Mucosa of descending colon (tissue), 3 donors: ENCODE measurements around the gene AK5. TPM values are rescaled to one million over a fixed set of nuclear protein-coding genes. Genes with fewer than 3 reads are reported as not detected.

Experiments used
- ATAC-seq: fragments of 200-7000 bp; cut with Tn5 transposase; one replicate; pipeline ENCODE4 v1.9.1; 2020; ENCODE audit warnings: mild to moderate bottlenecking, moderate library complexity
- DNase-seq, 3 donors: peaks; one replicate each; pipeline ENCODE4 v3.0.0-alpha.2; 2020
- H3K36me3 ChIP-seq: fragments of 200-600 bp; one replicate; pipeline ENCODE4 v1.8.0; 2021; ENCODE audit warnings: low read depth, mild to moderate bottlenecking
- H3K4me1 ChIP-seq: fragments of 200-600 bp; one replicate; pipeline ENCODE4 v1.8.0; 2021; ENCODE audit warnings: low read depth, mild to moderate bottlenecking
- H3K4me3 ChIP-seq: fragments of 200-600 bp; one replicate; pipeline ENCODE4 v1.8.0; 2021; ENCODE audit warnings: mild to moderate bottlenecking
- H3K9me3 ChIP-seq: fragments of 200-600 bp; one replicate; pipeline ENCODE4 v1.8.0; 2021; ENCODE audit warnings: mild to moderate bottlenecking
- CTCF ChIP-seq: fragments of 200-600 bp; IDR thresholded peaks from one replicate; pipeline ENCODE4 v1.8.0; 2022; ENCODE audit warnings: antibody characterized with exemption, mild to moderate bottlenecking
- intact Hi-C, 2 donors: fragments of 100-400 bp; cut with DNase I in 1 of 2; cut with micrococcal nuclease in 1 of 2; formaldehyde crosslinking; loops; one replicate each; pipeline versions ENCODE4 v1.11.0 to v1.11.1; 2022; cut with DNase I, micrococcal nuclease
- total RNA-seq, 3 donors: library from RNA; stranded (reverse); fragmentation: NEBNext Ultra II Directional in 2 of 3; extraction: Animal tissue kit (Norgen Biotek cat#: 25700) in 2 of 3; gene quantifications; one replicate each; pipeline versions ENCODE4 v1.2.1 to v1.2.4, GENCODE V29; 2021 to 2023
- donor health status: DM: no; HTN: no; CAD: no; lungs with moderate emphysema.
- donor health status: DM: no; HTN: no; CAD: no.
- donor health status: DM: no; HTN: yes; CAD: no.

The AK5 gene
- total RNA-seq, 3 donors from 2014 or later: 0.51 to 3.0 (median 0.84) TPM

- intact Hi-C loops: no loop called here
- TF ChIP-seq CTCF: no peak
- no peaks in the 10 kb centered on the region for H3K9me3 ChIP-seq
- no peak overlapping the region for H3K4me3 ChIP-seq
- no peaks in the 10 kb centered on the region for H3K4me1 ChIP-seq
- no peak for DNase-seq
- no peaks in the 10 kb centered on the region for H3K36me3 ChIP-seq
- ATAC-seq: no peak
These were observed 116.3 kb downstream of the AK5 start for GRCh38 chr1:77398152-77398551.

GRCh38 chr1:77399250-77400086 is 117.6 kb downstream of the AK5 start:
- DNase-seq: no peak
- Histone ChIP-seq H3K4me1 (no peaks in the 10 kb centered on the region), H3K4me3 (no peak overlapping the region), H3K9me3 (no peaks in the 10 kb centered on the region), H3K36me3 (no peaks in the 10 kb centered on the region)
- intact Hi-C loops: no loop called here
- no peak for ATAC-seq
- TF ChIP-seq CTCF: no peak

- no peak for TF ChIP-seq CTCF
- Histone ChIP-seq H3K4me1 (no peaks in the 10 kb centered on the region), H3K9me3 (no peaks in the 10 kb centered on the region), H3K4me3 (no peak overlapping the region), H3K36me3 (no peaks in the 10 kb centered on the region)
- no peak for DNase-seq
- no peak for ATAC-seq
- intact Hi-C loops: no loop called here
These were observed 119.0 kb downstream of the AK5 start for GRCh38 chr1:77400781-77401180.

GRCh38 chr1:77401384-77401783 is 119.6 kb downstream of the AK5 start:
- no peak for TF ChIP-seq CTCF
- DNase-seq (no peak), ATAC-seq (no peak)
- H3K36me3 ChIP-seq: no peaks in the 10 kb centered on the region
- intact Hi-C loops: no loop called here
- no peaks in the 10 kb centered on the region for H3K4me1 ChIP-seq
- H3K9me3 ChIP-seq: no peaks in the 10 kb centered on the region
- H3K4me3 ChIP-seq: no peak overlapping the region

- Histone ChIP-seq H3K4me3 (no peak overlapping the region), H3K9me3 (no peaks in the 10 kb centered on the region), H3K4me1 (no peaks in the 10 kb centered on the region), H3K36me3 (no peaks in the 10 kb centered on the region)
- DNase-seq: no peak
- ATAC-seq: no peak
- no peak for TF ChIP-seq CTCF
- intact Hi-C loops: no loop called here
These were observed 123.4 kb downstream of the AK5 start for GRCh38 chr1:77405186-77405585.
